ENCODE data around the gene ZNF319.

ZNF319 gene

GRCh38 chr16:58029410-58029809, 28.9 kb upstream of the ZNF319 start:
- Mint-ChIP-seq H3K36me3 (no peaks in the 10 kb centered on the region), H3K4me1 (peaks cover 7 to 9% of the 10 kb centered on the region in 2 donors), H3K27me3 (peaks cover 32 to 40% of the 10 kb centered on the region in 2 donors), H3K9me3 (no peaks in the 10 kb centered on the region), H3K4me3 (no peak overlapping the region), H3K27ac (no peak overlapping the region)
- ATAC-seq (replicated peaks) (no peak), DNase-seq (no peak)

GRCh38 chr16:58028541-58029070, 28.1 kb upstream of the ZNF319 start:
- H3K27ac Mint-ChIP-seq = no peak overlapping the region
- no peaks in the 10 kb centered on the region for H3K9me3 Mint-ChIP-seq
- no peak for DNase-seq
- no peak for ATAC-seq (replicated peaks)
- H3K36me3 Mint-ChIP-seq = no peaks in the 10 kb centered on the region
- H3K4me1 Mint-ChIP-seq = peaks cover 7 to 9% of the 10 kb centered on the region in 2 donors
- peaks cover 40 to 48% of the 10 kb centered on the region in 2 donors for H3K27me3 Mint-ChIP-seq
- H3K4me3 Mint-ChIP-seq = no peak overlapping the region

GRCh38 chr16:58027916-58028455, 27.5 kb upstream of the ZNF319 start:
- no peak overlapping the region for H3K4me3 Mint-ChIP-seq
- DNase-seq (no peak), ATAC-seq (replicated peaks) (no peak)
- no peaks in the 10 kb centered on the region for H3K9me3 Mint-ChIP-seq
- H3K36me3 Mint-ChIP-seq = no peaks in the 10 kb centered on the region
- H3K27me3 Mint-ChIP-seq = peaks cover 42 to 49% of the 10 kb centered on the region in 2 donors
- H3K27ac Mint-ChIP-seq = no peak overlapping the region
- H3K4me1 Mint-ChIP-seq = peaks cover 7 to 9% of the 10 kb centered on the region in 2 donors

- no peak for ATAC-seq (replicated peaks)
- peaks cover 45 to 49% of the 10 kb centered on the region in 2 donors for H3K27me3 Mint-ChIP-seq
- H3K4me3 Mint-ChIP-seq = no peak overlapping the region
These were observed 26.9 kb upstream of the ZNF319 start for GRCh38 chr16:58027161-58027915.

GRCh38 chr16:58026705-58027160, 26.3 kb upstream of the ZNF319 start:
- H3K4me3 Mint-ChIP-seq = peak overlapping the region; percentile 46 to 67

More at GRCh38 chr16:58027161-58027915, 26.9 kb upstream of the ZNF319 start:
- Mint-ChIP-seq H3K4me1 (peaks cover 9% of the 10 kb centered on the region in 2 donors), H3K9me3 (no peaks in the 10 kb centered on the region), H3K36me3 (no peaks in the 10 kb centered on the region), H3K27ac (no peak overlapping the region)
- DNase-seq = no peak

GRCh38 chr16:58026139-58026704, 25.8 kb upstream of the ZNF319 start:
- Mint-ChIP-seq H3K36me3 (peaks cover 3% of the 10 kb centered on the region in 2 donors), H3K27me3 (peaks cover 46 to 49% of the 10 kb centered on the region in 2 donors), H3K27ac (no peak overlapping the region), H3K4me1 (peaks cover 9 to 11% of the 10 kb centered on the region in 2 donors), H3K4me3 (peak overlapping the region; percentile 46 to 67), H3K9me3 (no peaks in the 10 kb centered on the region)
- ATAC-seq (replicated peaks) (peak; percentile 19 to 20), DNase-seq (no peak)

More at GRCh38 chr16:58026705-58027160, 26.3 kb upstream of the ZNF319 start:
- Mint-ChIP-seq H3K4me1 (peaks cover 9 to 11% of the 10 kb centered on the region in 2 donors), H3K27me3 (peaks cover 46 to 49% of the 10 kb centered on the region in 2 donors), H3K27ac (no peak overlapping the region), H3K36me3 (peaks cover 0 to under 1% of the 10 kb centered on the region in 2 donors), H3K9me3 (no peaks in the 10 kb centered on the region)
- ATAC-seq (replicated peaks) (no peak), DNase-seq (no peak)

- peaks cover 3 to 4% of the 10 kb centered on the region in 2 donors for H3K36me3 Mint-ChIP-seq
- peaks cover 12 to 13% of the 10 kb centered on the region in 2 donors for H3K4me1 Mint-ChIP-seq
- ATAC-seq (replicated peaks) = peak; percentile 71 to 74
- H3K27ac Mint-ChIP-seq = peak within 1 kb of the TSS; percentile 39
- peak; percentile 29 for DNase-seq
- H3K9me3 Mint-ChIP-seq = no peaks in the 10 kb centered on the region
- peak within 1 kb of the TSS; percentile 79 to 83 for H3K4me3 Mint-ChIP-seq
- peaks cover 46 to 49% of the 10 kb centered on the region in 2 donors for H3K27me3 Mint-ChIP-seq
These were observed 25.1 kb upstream of the ZNF319 start, which contains the start of gene MMP15 for GRCh38 chr16:58025351-58026138. MMP15 (plus strand) TSS chr16:58025754; CDS start chr16:58026351, 597 bp downstream.

- peak overlapping the region; percentile 39 for H3K27ac Mint-ChIP-seq
- peaks cover 13 to 18% of the 10 kb centered on the region in 2 donors for H3K4me1 Mint-ChIP-seq
- no peaks in the 10 kb centered on the region for H3K9me3 Mint-ChIP-seq
- DNase-seq = no peak
- peaks cover 3 to 4% of the 10 kb centered on the region in 2 donors for H3K36me3 Mint-ChIP-seq
- H3K4me3 Mint-ChIP-seq = peak overlapping the region; percentile 79 to 83
- peaks cover 42 to 46% of the 10 kb centered on the region in 2 donors for H3K27me3 Mint-ChIP-seq
- no peak for ATAC-seq (replicated peaks)
These were observed 24.2 kb upstream of the ZNF319 start for GRCh38 chr16:58024486-58025350.

GRCh38 chr16:58022601-58023371, 22.3 kb upstream of the ZNF319 start:
- peaks cover 26% of the 10 kb centered on the region in 2 donors for H3K27me3 Mint-ChIP-seq
- H3K9me3 Mint-ChIP-seq = no peaks in the 10 kb centered on the region
- peaks cover 13 to 18% of the 10 kb centered on the region in 2 donors for H3K4me1 Mint-ChIP-seq
- ATAC-seq (replicated peaks) = no peak
- no peak for DNase-seq
- H3K27ac Mint-ChIP-seq = no peak overlapping the region
- H3K36me3 Mint-ChIP-seq = peaks cover 6 to 7% of the 10 kb centered on the region in 2 donors
- H3K4me3 Mint-ChIP-seq = no peak overlapping the region

- no peak overlapping the region for H3K27ac Mint-ChIP-seq
- H3K36me3 Mint-ChIP-seq = peaks cover 6 to 7% of the 10 kb centered on the region in 2 donors
- DNase-seq (no peak), ATAC-seq (replicated peaks) (no peak)
- no peaks in the 10 kb centered on the region for H3K9me3 Mint-ChIP-seq
- H3K27me3 Mint-ChIP-seq = peaks cover 23% of the 10 kb centered on the region in 2 donors
- H3K4me1 Mint-ChIP-seq = peaks cover 13 to 18% of the 10 kb centered on the region in 2 donors
- no peak overlapping the region for H3K4me3 Mint-ChIP-seq
These were observed 21.4 kb upstream of the ZNF319 start for GRCh38 chr16:58021661-58022551.

- H3K4me1 Mint-ChIP-seq = peaks cover 13 to 18% of the 10 kb centered on the region in 2 donors
- H3K27ac Mint-ChIP-seq = no peak overlapping the region
- no peaks in the 10 kb centered on the region for H3K9me3 Mint-ChIP-seq
- H3K27me3 Mint-ChIP-seq = peaks cover 18 to 23% of the 10 kb centered on the region in 2 donors
- ATAC-seq (replicated peaks) = peak; percentile 54 to 69
- no peak overlapping the region for H3K4me3 Mint-ChIP-seq
- H3K36me3 Mint-ChIP-seq = peaks cover 6 to 7% of the 10 kb centered on the region in 2 donors
- DNase-seq = no peak
These were observed 20.4 kb upstream of the ZNF319 start for GRCh38 chr16:58020628-58021521.
